ENCODE data around the gene FCHSD2. TPM values are rescaled to one million over a fixed set of nuclear protein-coding genes. Genes with fewer than 3 reads are reported as not detected.

FCHSD2 gene
- total and polyA plus RNA-seq, 2 of the 13 experiments (the other 11 are each of a cell fraction or from before 2014, with no cell fraction given), result 20.5 to 24.8 TPM

- TF ChIP-seq NR2C2 (CRISPR knock-in tag; IDR thresholded peaks at IDR 0.05; ENCODE audit: borderline replicate concordance), result no peak
- no peak for TF ChIP-seq GABPB1 (CRISPR knock-in tag; IDR thresholded peaks at IDR 0.05)
- no peak for TF ChIP-seq KLF13 (CRISPR knock-in tag; IDR thresholded peaks at IDR 0.05)
- no peak for TF ChIP-seq ZNF354B (CRISPR knock-in tag; IDR thresholded peaks at IDR 0.05)
- no peak for TF ChIP-seq MLLT10 (CRISPR knock-in tag; IDR thresholded peaks at IDR 0.05)
- no peak for TF ChIP-seq ZMYM4 (CRISPR knock-in tag; IDR thresholded peaks at IDR 0.05)
- peak; percentile 25; the same call in 1 of the 2 replicates for TF ChIP-seq FOXA3 (CRISPR knock-in tag; IDR thresholded peaks at IDR 0.05)
- TF ChIP-seq U2AF1 (optimal IDR thresholded peaks at IDR 0.05; ENCODE audit: low read depth, low read length), result no peak
- TF ChIP-seq ZNF609 (CRISPR knock-in tag; IDR thresholded peaks at IDR 0.05; ENCODE audit: borderline replicate concordance), result 0 out of 2 replicates have a peak, but pooled peaks have one; percentile 18
- no peak for TF ChIP-seq ZNF780A (CRISPR knock-in tag; IDR thresholded peaks at IDR 0.05)
- TF ChIP-seq SIN3B (IDR thresholded peaks at IDR 0.05; ENCODE audit: low read length), result no peak
- TF ChIP-seq ZBTB1 (CRISPR knock-in tag; IDR thresholded peaks at IDR 0.05; ENCODE audit: borderline replicate concordance), result no peak
- no peak for TF ChIP-seq ZNF17 (CRISPR knock-in tag; IDR thresholded peaks at IDR 0.05)
- TF ChIP-seq SOX13 (IDR thresholded peaks at IDR 0.05), result no peak
- peak in 1 of 2 experiments; percentile 69; a peak in 2 of 4 replicates for TF ChIP-seq SOX13 (CRISPR knock-in tag; conservative IDR thresholded peaks at IDR 0.05 in 1 of 2, IDR thresholded peaks at IDR 0.05 in 1 of 2)
- TF ChIP-seq SUZ12 (IDR thresholded peaks at IDR 0.05; ENCODE audit: low read depth, low read length), result no peak
- TF ChIP-seq CBX5 (CRISPR knock-in tag; IDR thresholded peaks at IDR 0.05; ENCODE audit: borderline replicate concordance), result no peak
- TF ChIP-seq GTF2F1 (IDR thresholded peaks at IDR 0.05; ENCODE audit: low read length), result no peak
- no peak for TF ChIP-seq MZF1 (CRISPR knock-in tag; IDR thresholded peaks at IDR 0.05; ENCODE audit: borderline replicate concordance)
- no peak for TF ChIP-seq ZBTB37 (CRISPR knock-in tag; IDR thresholded peaks at IDR 0.05)
- TF ChIP-seq ATF4 (CRISPR knock-in tag; IDR thresholded peaks at IDR 0.05), result peak in 1 of 2 experiments; percentile 83; a peak in 2 of 4 replicates
- no peak for TF ChIP-seq ZBTB44 (CRISPR knock-in tag; IDR thresholded peaks at IDR 0.05)
- TF ChIP-seq ZNF670 (CRISPR knock-in tag; IDR thresholded peaks at IDR 0.05; ENCODE audit: borderline replicate concordance), result no peak
These were observed 156.5 kb downstream of the FCHSD2 start (continued) for GRCh38 chr11:72985645-72986044.
